ENCODE results near the gene CHTOP. TPM values are rescaled to one million over a fixed set of nuclear protein-coding genes. Genes with fewer than 3 reads are reported as not detected.

The CHTOP gene
- total RNA-seq, 1 donor from 2014 or later, result 47.9 TPM

- no peak for TF ChIP-seq CTCF (IDR thresholded peaks at IDR 0.05)
- no peak overlapping the region for H3K4me3 Mint-ChIP-seq (ENCODE audit: unreplicated experiment)
- H3K4me1 Mint-ChIP-seq (ENCODE audit: low read depth), result peaks cover 4% of the 10 kb centered on the region
- no peaks in the 10 kb centered on the region for H3K9me3 Mint-ChIP-seq (ENCODE audit: low read depth)
- DNase-seq (ENCODE audit: low spot score), result no peak
- peaks cover 39% of the 10 kb centered on the region for H3K27me3 Mint-ChIP-seq (ENCODE audit: low read depth)
- no peak overlapping the region for H3K27ac Mint-ChIP-seq (ENCODE audit: unreplicated experiment)
- H3K36me3 Mint-ChIP-seq (ENCODE audit: low read depth), result no peaks in the 10 kb centered on the region
Measured at GRCh38 chr1:153683854-153684253, 50.0 kb downstream of the CHTOP start.

GRCh38 chr1:153684892-153685291, 51.0 kb downstream of the CHTOP start:
- Mint-ChIP-seq H3K36me3 (ENCODE audit: low read depth) (no peaks in the 10 kb centered on the region), H3K9me3 (ENCODE audit: low read depth) (no peaks in the 10 kb centered on the region), H3K4me3 (ENCODE audit: unreplicated experiment) (no peak overlapping the region), H3K4me1 (ENCODE audit: low read depth) (peaks cover under 1% of the 10 kb centered on the region), H3K27ac (ENCODE audit: unreplicated experiment) (no peak overlapping the region), H3K27me3 (ENCODE audit: low read depth) (peaks cover 34% of the 10 kb centered on the region)
- no peak for TF ChIP-seq CTCF (IDR thresholded peaks at IDR 0.05)
- no peak for DNase-seq (ENCODE audit: low spot score)

- no peaks in the 10 kb centered on the region for H3K36me3 Mint-ChIP-seq (ENCODE audit: low read depth)
- H3K9me3 Mint-ChIP-seq (ENCODE audit: low read depth), result no peaks in the 10 kb centered on the region
- H3K4me1 Mint-ChIP-seq (ENCODE audit: low read depth), result no peaks in the 10 kb centered on the region
- H3K27ac Mint-ChIP-seq (ENCODE audit: unreplicated experiment), result no peak overlapping the region
- no peak for DNase-seq (ENCODE audit: low spot score)
- peaks cover 27% of the 10 kb centered on the region for H3K27me3 Mint-ChIP-seq (ENCODE audit: low read depth)
- no peak for TF ChIP-seq CTCF (IDR thresholded peaks at IDR 0.05)
- H3K4me3 Mint-ChIP-seq (ENCODE audit: unreplicated experiment), result no peak overlapping the region
Measured at GRCh38 chr1:153685544-153686340, 51.9 kb downstream of the CHTOP start.

GRCh38 chr1:153687346-153688125, 53.7 kb downstream of the CHTOP start:
- Mint-ChIP-seq H3K4me3 (ENCODE audit: unreplicated experiment) (no peak overlapping the region), H3K36me3 (ENCODE audit: low read depth) (no peaks in the 10 kb centered on the region), H3K27me3 (ENCODE audit: low read depth) (peaks cover 15% of the 10 kb centered on the region), H3K9me3 (ENCODE audit: low read depth) (no peaks in the 10 kb centered on the region), H3K27ac (ENCODE audit: unreplicated experiment) (no peak overlapping the region), H3K4me1 (ENCODE audit: low read depth) (no peaks in the 10 kb centered on the region)
- TF ChIP-seq CTCF (IDR thresholded peaks at IDR 0.05), result no peak
- no peak for DNase-seq (ENCODE audit: low spot score)

- peaks cover 15% of the 10 kb centered on the region for H3K27me3 Mint-ChIP-seq (ENCODE audit: low read depth)
- no peaks in the 10 kb centered on the region for H3K9me3 Mint-ChIP-seq (ENCODE audit: low read depth)
- H3K4me3 Mint-ChIP-seq (ENCODE audit: unreplicated experiment), result no peak overlapping the region
- no peaks in the 10 kb centered on the region for H3K4me1 Mint-ChIP-seq (ENCODE audit: low read depth)
- no peak for DNase-seq (ENCODE audit: low spot score)
- TF ChIP-seq CTCF (IDR thresholded peaks at IDR 0.05), result no peak
- no peak overlapping the region for H3K27ac Mint-ChIP-seq (ENCODE audit: unreplicated experiment)
- no peaks in the 10 kb centered on the region for H3K36me3 Mint-ChIP-seq (ENCODE audit: low read depth)
Measured at GRCh38 chr1:153688276-153688675, 54.4 kb downstream of the CHTOP start.

Measured in chondrocyte (in vitro differentiated cells).